HL-60 (cell line): ENCODE measurements around the gene LCE2A.
"Not testable (repeated sequence)": the region's sequence is repeated elsewhere in the genome, so short reads cannot be mapped to it uniquely, and the experiment has no call there.

Experiments used
- DNase-seq, 2 experiments: peaks; one replicate each; pipeline ENCODE4 v3.0.0-alpha.2; 2010 to 2020; ENCODE audit warnings: low read depth in 1 of 2, low spot score in 1 of 2
- H3K27ac ChIP-seq: fragments of 250-450 bp; sonication (Bioruptor Pico); replicated peaks from 2 replicates; pipeline ENCODE4 v1.5.1; 2020; ENCODE audit warnings: mild to moderate bottlenecking, moderate library complexity
- H3K27me3 ChIP-seq: fragments of 250-450 bp; sonication (Bioruptor Pico); 2 replicates; pipeline ENCODE4 v1.5.1; 2021; ENCODE audit warnings: mild to moderate bottlenecking, moderate library complexity; ENCODE audit not compliant: insufficient read depth, poor library complexity, severe bottlenecking
- H3K4me3 ChIP-seq: replicated peaks from 2 replicates; pipeline ENCODE4 v1.5.1; 2011; ENCODE audit warnings: mild to moderate bottlenecking, control low read depth, low read length; ENCODE audit not compliant: insufficient read depth
- GABPA ChIP-seq: IDR thresholded peaks from 2 replicates; pipeline ENCODE4 v1.6.1; 2012; ENCODE audit warnings: low read depth
- POLR2AphosphoS5 ChIP-seq: IDR thresholded peaks from 2 replicates; pipeline ENCODE4 v1.6.1; 2012; ENCODE audit warnings: low read depth
- REST ChIP-seq: IDR thresholded peaks from 2 replicates; pipeline ENCODE4 v1.6.1; 2012; ENCODE audit warnings: low read depth; ENCODE audit not compliant: insufficient replicate concordance
- SPI1 ChIP-seq: IDR thresholded peaks from 2 replicates; pipeline ENCODE4 v1.6.1; 2012; ENCODE audit warnings: low read depth, mild to moderate bottlenecking, borderline replicate concordance
- TF ChIP-seq, protein P1 (sequence below): IDR thresholded peaks from one replicate; pipeline ENCODE4 v1.5.1; 2011; ENCODE audit warnings: low read length, control low read depth, inconsistent platforms; ENCODE audit not compliant: insufficient read depth

LCE2A gene

GRCh38 chr1:152673016-152673415 lies 25.1 kb upstream of the LCE2A start:
- TF ChIP-seq, protein P1, sequence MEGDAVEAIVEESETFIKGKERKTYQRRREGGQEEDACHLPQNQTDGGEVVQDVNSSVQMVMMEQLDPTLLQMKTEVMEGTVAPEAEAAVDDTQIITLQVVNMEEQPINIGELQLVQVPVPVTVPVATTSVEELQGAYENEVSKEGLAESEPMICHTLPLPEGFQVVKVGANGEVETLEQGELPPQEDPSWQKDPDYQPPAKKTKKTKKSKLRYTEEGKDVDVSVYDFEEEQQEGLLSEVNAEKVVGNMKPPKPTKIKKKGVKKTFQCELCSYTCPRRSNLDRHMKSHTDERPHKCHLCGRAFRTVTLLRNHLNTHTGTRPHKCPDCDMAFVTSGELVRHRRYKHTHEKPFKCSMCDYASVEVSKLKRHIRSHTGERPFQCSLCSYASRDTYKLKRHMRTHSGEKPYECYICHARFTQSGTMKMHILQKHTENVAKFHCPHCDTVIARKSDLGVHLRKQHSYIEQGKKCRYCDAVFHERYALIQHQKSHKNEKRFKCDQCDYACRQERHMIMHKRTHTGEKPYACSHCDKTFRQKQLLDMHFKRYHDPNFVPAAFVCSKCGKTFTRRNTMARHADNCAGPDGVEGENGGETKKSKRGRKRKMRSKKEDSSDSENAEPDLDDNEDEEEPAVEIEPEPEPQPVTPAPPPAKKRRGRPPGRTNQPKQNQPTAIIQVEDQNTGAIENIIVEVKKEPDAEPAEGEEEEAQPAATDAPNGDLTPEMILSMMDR, result no peak
- TF ChIP-seq SPI1, result no peak
- TF ChIP-seq REST, result no peak
- TF ChIP-seq POLR2AphosphoS5, result no peak
- TF ChIP-seq GABPA, result no peak
- no peak for DNase-seq
- Histone ChIP-seq H3K27ac (no peak overlapping the region), H3K4me3 (no peak overlapping the region), H3K27me3 (peaks cover 4% of the 10 kb centered on the region)

GRCh38 chr1:152674983-152675382 lies 23.2 kb upstream of the LCE2A start, which contains the start of gene LCE2C:
LCE2C (plus strand) TSS chr1:152675279; CDS start chr1:152676016, 737 bp downstream.
- H3K27ac ChIP-seq, H3K4me3 ChIP-seq, DNase-seq, H3K27me3 ChIP-seq: not testable (repeated sequence)

- peaks cover 4% of the 10 kb centered on the region for H3K27me3 ChIP-seq
- H3K4me3 ChIP-seq, result no peak overlapping the region
- TF ChIP-seq, protein P1, result no peak
- TF ChIP-seq SPI1, result no peak
- TF ChIP-seq REST, result no peak
- no peak for TF ChIP-seq GABPA
- no peak for DNase-seq
- H3K27ac ChIP-seq, result no peak overlapping the region
These were observed 18.7 kb upstream of the LCE2A start for GRCh38 chr1:152679459-152679858.

GRCh38 chr1:152681616-152682015 lies 16.5 kb upstream of the LCE2A start:
- peaks cover 4% of the 10 kb centered on the region for H3K27me3 ChIP-seq
- no peak overlapping the region for H3K4me3 ChIP-seq
- TF ChIP-seq, protein P1, result no peak
- TF ChIP-seq SPI1 (no peak), GABPA (no peak), POLR2AphosphoS5 (no peak)
- H3K27ac ChIP-seq, result no peak overlapping the region
- DNase-seq, result no peak
